ENCODE results near the gene SDSL.

Gene SDSL

DNA sequence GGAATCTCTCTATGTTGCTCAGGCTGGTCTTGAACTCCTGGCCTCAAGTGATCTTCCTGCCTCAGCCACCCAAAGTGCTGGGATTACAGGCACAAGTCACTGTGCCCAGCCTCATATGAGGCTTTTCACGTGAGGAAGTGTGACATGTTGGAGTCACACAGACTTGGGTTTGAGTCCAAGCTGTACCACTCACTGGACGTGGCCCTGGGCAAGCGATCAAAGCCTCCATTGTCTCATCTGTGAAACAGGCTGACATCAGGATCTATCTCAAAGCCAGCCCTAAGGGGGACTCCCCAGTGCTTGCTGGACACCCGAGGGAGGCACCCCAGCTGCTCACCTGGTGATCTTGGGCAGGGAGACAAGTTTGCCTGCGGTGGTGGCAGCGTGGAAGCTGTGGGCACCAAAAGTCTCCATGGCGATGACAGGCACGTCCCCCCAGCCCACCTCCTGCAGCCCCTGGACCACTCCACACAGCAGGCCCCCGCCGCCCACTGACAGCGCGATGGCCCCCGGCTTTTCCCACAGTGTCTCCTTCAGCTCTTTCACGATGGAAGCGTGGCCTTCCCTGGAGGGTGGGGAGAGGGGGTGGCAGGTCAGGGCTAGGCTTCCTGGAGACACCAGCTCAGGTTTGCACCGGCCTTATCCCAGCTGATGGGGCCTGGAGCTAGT lies 25.2 kb upstream of the SDSL start:
- DNase-seq, result no peak

DNA sequence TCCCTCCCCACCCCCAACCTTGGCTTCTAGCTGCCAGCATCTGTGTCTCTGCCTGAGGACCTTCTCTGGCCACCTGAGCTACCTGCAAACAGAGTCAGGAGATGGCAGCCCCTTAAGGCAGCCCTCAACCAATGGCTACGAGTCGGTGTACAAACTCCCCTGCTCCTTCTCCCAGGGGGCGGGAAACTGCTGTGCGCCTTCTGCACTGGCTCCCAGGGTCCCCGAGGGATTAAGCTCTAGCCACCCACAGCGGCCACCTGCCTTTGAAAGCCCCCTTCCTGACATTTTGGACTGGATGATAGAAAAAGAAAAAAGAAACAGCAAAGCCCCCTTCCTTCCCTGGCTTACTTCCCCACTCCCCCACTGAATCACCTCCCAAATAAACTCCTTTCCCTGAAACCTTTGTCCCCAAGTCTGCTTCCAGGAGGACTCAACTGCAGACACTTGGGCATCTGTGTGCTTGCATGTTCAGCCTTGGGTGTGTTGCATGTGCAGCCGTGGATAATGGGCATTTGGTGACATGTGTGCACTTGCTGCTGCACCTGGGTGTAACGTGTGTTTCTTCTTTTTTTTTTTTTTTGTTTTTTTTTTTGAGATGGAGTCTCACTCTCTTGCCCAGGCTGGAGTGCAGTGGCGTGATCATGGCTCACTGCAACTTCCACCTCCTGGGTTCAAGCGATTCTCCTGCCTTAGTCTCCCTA lies 24.5 kb upstream of the SDSL start:
- no peak for DNase-seq

DNA sequence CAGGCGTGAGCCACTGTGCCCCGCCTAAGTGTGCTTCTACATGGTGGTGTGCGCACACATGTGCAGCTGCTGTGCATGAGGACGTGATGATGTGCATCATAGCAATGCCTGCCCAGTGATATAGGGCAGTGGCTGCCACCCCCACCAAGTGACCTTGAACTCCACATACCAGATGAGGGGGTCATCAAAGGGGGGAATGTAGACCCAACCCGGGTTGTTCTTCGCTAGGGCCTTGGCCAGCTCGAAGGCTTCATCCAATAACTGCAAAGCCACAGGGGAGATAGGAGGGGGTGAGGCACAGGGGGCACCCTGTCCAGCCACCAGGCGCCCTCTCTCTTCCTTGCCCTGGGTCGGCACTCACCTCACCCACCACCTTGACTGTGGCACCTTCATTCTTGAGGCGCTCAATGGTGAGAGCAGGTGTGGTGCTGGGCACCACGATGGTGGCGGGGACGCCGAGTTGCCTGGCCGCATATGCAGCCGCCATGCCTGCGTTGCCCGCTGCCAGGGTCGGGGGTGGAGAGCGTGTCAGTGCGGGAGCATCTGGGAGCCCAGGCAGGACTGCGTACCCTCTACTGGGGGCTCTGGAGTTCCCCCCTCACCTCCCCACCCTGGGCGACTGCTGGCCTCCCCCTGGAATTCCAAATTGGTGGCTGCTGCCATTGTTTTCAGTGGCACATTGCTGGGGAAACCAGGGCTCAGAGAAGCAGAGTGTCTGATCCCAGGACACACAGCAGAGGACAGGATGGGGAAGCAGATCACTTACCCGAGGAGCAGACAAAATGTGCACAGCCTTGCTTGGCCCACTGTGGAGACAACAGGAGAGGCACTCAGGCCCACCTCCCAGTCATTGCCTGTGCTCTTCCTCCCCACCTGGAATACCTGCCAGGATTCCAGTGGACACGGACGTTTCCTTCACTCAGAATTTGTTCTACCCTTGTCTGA lies 23.6 kb upstream of the SDSL start:
- DNase-seq, result no peak

DNA sequence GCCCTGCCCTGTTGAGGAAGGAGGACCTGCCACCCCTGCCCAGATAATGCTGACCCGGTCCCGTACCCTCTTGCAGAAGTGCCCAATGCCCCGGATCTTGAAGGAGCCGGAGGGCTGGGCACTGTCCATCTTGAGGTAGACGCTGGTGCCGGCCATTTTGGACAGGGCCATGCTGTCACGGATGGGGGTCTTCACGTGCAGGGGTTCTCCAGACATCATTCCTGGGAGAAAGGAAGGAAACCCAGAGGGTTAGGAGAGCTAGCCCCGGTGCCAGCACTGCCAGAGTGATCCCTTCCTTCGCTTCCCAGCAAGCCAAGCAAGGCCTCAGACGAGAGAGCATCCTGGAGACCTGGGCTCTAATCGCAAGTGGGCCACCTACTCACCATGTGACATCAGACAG lies 22.7 kb upstream of the SDSL start:
- no peak for DNase-seq

DNA sequence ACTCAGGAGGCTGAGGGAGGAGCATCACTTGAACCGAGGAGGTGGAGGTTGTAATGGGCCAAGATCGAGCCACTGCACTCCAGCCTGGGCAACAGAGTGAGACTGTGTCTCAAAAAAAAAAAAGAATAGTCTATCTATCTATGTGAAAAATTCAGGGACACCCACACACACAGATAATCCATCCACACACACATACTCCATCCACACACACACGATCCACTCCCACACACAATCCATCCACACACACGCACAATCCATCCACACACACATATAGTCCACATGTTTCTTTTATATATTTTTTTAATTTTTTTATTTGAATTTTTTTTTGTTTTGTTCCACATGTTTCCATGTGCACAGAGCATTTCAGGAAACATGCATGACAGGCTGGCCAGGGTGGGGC lies 21.8 kb upstream of the SDSL start:
- no peak for DNase-seq

DNA sequence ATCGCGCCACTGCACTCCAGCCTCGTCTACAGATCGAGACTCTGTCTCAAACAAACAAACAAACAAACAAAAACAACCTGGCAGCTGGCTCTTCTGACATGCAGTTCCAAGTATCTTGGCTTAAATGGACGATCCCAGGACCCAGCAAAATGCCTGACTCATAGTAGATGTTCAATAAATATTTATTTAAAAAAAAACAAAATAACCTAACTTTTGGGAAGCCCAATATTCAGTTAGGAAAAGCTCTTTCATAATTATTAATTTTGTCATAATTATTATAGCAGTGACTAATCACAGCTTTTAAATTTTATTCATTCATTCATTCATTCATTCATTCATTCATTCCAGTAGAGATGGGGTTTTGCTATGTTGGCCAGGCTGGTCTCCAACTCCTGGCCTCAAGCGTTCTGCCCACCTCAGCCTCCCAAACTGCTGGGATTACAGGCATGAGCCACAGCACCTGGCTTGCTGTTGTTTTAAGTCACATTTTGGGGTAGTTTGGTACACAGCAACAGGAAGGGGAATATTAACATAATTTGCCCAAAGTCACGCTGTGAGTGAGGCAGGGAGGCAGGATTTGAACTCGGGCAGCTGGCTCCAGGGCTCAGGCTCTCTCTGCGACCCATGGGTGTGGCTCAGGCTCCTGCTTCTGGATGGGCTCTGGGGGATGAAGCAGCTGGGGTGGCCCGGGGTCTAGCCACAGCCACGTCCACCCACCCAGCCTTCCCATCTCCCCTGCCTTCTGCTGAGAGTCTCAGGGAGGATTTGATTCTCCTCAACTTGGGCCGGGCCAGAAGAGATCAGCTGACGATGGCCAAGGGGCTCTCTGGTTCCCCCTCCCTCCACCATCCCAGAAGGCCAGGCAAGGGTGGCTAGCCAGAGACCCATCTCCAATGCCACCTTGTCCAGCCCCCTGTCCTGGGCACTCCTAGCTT lies 20.8 kb upstream of the SDSL start:
- no peak for DNase-seq

DNA sequence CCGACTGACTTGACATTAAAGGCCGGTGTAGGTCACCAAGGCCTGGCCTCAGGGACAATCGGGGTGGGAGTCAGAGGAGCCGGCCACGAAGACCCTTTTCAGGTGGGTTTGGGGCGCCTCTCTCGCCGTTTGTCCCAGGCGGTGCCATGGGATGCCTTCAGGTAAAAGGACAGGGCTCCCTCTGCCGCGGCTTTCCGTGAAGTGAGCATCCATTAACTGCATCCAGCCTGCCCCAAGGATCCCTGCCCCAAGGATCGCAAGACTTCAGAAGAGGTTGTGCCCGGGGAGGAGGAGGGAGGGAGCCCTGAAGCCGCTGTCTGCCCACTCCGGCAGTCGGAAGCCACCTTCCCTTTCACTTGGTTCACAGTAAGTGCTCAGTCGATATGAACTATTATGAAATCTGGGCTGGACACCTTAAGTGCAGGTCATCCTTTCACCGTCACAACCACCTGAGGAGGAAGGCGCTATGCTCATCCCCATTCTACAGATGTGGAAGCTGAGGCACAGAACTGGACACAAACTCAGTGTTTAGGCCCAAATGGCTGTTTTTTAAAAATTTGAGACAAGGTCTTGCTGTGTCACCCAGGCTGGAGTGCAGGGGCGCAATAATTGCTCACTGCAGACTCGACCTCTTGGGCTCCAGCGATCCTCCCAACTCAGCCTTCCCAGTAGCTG lies 19.5 kb upstream of the SDSL start:
- DNase-seq, result no peak

DNA sequence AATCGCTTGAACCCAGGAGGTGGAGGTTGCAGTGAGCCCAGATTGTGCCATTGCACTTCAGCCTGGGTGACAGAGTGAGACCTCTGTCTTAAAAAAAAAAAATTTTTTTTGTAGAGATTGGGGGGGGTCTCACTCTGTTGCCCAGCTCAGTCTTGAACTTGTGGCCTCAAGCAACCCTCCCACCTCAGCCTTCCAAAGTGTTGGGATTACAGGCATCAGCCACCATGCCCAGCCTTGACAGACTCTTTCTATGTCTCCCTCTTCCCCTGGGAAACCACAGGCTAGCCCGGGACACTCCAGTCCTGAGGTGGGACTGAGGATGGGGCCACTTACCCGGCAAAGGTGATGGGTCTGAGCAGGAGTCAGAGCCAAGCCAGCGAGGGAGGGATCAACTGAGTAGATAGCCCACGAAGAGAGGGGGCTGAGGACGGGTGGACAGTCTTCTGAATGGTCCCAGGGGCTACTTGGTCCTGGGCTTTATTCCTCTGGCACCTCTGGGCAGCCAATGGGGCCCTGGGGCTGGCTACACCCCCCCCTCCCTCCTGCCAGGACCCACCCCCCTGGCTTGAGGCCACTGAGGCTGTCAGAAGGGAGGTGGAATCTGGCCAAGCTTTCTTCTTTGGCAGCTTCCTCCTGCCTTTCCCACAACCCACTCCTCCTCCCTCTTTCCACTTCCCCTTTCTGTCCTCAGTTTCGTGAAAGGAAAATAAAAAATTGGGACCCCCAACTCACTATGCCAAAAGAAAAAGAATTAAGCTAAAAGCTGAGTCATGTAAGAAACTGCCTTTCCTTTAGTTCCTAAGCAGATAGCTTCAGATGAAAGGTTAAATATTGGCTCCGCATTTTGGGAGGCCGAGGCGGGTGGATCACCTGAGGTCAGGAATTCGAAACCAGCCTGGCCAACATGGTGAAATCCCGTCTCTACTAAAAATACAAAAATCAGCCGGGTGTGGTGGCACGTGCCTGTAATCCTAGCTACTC lies 18.5 kb upstream of the SDSL start, which contains the start of gene SDS:
TSS of gene SDS (minus strand) at position 453 of the 981 bp plus-strand sequence. CDS start 4,179 bp downstream, outside the sequence.
- DNase-seq, result no peak

DNA sequence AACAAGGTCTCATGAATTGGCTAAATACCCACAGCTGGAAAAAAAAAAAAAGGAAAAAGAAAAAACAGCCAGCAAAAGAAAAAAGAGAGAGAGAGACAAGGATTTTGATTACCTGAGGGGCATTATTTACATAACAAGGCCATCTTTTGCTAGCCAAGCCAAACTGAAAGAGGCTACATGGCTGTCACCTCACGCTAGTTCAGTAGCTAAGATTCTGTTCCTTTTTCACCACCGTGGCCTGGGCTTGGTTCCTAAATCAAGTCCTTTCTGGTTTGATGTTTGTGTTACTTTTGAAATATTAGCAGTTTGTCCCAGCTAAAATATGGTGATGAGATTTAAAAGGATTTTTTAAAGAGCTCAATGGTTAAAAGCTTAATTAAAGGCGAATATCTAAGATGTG lies 16.5 kb upstream of the SDSL start:
- DNase-seq, result no peak

DNA sequence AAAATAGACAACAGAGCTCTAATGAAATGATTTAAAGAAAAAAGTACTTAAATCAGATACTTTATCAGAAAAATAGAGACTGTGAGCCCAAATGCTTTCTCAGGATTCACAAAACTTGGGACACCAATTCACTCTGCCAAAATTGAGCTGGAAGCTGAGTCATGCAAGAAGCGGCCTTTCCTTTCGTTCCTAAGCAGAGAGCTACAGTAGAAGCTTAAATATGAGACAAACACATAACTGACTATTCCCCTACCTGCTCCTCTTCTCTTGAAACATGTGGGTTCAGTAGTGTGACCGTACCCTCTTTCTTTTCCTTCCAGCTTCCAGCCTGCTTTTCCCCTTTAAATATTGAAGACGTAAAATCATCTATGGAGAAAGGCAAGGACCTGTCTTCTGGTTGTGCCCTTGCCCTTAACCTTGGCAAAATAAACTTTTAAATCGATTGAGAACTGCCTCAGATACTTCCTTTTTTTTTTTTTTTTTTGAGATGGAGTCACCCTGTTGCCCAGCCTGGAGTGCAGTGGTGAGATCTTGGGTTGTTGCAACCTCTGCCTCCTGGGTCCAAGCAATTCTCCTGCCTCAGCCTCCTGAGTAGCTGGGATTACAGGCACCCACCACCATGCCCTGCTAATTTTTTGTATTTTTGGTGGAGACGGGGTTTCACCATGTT lies 14.1 kb upstream of the SDSL start:
- no peak for DNase-seq

DNA sequence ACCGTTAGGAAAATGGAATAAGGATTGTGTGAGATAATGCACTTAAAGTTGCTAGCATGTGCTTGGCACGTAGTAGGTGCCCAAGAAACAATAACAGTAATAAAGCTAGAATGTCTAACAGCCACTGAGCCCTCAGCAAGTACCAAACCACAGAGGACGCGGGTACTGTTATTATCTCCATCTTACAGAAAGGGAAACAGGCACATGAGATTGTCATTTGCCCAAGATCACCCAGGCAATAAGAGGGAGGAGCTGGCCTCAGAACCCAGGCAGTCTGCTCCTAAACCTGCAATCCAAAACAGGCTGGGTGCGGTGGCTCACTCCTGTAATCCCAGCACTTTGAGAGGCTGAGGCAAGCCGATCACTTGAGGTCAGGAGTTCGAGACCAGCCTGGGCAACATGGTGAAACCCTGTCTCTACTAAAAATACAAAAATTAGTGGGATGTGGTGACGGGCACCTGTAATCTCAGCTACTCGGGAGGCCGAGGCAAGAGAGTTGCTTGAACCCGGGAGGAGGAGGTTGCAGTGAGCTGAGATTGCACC lies 13.4 kb upstream of the SDSL start:
- no peak for DNase-seq

DNA sequence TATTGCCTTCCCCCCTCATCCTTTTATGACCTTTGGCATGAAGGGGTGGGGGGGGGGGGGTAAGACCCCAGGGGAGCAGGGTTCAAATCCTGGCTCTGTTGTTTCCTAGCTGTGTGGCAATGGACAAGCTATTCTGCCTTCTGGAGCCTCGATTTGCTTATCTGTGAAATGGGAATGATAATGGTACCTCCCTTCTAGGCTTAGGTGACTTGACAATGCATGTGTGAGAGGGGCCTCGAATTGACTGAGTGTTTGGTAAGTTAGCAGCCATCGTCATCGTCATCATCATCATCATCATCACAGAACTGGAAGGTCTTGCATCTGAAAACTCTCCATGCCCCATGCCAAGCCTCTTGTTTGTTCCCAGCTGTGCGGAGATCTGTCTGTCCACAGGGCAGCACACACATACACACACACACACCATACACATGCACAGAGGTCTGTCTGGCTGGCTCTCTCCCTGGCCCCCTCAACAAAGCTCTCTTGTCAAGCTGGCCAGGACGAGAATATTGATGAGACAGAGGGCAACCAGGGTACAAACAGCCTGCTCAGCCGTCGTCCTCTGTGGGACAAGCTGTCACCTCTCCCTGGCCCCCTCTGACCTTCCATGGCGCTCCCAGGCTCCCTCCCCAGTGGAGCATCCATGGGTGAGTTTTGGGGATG lies 12.6 kb upstream of the SDSL start:
- no peak for DNase-seq

DNA sequence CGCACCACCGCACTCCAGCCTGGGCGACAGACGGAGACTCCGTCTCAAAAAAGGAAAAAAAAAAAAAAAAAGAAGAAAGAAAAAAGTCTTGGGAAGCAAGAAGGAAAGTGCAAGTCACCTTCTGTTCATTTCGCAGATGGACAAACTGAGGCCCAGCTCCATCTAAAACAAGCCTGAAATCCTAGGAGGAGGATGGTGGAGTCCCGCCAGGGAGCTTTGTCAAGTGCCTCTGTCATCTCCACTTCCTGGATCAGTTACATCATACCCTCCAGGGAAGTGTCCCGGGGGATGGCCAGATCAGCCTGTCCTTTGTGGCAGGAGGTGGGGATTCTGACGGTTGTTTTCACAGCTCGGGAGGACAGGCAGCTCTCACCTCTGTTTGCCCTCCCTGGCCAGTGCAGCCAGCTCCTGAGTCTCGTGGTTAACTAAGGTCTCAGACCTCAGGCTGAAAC lies 8.7 kb upstream of the SDSL start:
- no peak for DNase-seq

DNA sequence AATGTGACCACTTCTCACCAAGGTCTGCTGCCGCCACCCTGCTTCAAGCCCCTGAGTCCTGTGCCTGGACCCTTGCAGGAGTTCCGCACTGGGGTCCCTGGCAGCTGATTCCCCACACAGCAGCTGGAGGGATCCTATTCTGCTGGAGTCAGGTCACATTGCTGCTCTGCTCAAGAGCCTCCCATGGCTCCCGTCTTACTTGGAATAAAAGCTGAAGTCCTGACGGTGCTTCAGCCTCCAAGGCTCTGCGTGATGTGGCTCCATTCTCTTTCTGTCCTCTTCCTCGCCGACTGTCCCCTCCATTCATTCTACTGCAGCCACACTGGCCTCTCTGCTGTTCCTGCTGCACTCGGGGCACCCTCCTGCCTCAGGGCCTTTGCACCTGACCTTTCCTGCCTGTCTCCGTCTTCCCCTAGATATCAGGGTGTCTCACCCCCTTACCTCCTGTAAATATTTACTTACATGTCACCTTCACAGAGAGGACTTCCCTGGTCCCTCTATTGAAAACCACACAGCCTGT lies 7.6 kb upstream of the SDSL start:
- DNase-seq, result no peak

DNA sequence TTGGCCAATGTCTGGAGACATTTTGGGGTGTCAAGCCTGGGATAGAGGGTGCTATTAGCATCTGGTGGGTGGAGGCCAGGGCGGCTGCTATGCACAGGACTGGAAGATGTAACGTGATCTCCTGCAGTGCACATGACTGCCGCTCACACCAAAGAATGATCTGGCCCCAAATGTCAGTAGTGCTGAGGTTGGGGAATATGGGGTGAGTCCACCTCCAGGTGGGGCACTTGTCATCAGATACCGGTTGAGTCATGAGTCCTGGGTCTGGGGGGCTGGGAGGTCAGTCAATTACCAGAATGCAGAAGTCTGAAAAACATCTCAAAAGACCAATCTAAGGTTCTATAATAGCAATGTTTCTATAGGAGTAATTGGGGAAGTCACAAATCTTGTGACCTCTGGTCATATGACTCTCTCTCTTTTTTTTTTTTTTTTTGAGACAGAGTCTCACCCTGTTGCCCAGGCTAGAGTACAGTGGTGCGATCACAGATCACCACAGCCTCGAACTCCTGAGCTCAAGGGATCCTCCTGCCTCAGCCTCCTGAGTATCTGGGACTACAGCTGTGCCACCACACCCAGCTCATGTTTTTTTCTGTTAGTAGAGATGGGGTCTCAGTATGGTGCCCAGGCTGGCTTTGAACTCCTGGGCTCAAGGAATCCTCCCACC lies 6.0 kb upstream of the SDSL start:
- DNase-seq, result no peak

DNA sequence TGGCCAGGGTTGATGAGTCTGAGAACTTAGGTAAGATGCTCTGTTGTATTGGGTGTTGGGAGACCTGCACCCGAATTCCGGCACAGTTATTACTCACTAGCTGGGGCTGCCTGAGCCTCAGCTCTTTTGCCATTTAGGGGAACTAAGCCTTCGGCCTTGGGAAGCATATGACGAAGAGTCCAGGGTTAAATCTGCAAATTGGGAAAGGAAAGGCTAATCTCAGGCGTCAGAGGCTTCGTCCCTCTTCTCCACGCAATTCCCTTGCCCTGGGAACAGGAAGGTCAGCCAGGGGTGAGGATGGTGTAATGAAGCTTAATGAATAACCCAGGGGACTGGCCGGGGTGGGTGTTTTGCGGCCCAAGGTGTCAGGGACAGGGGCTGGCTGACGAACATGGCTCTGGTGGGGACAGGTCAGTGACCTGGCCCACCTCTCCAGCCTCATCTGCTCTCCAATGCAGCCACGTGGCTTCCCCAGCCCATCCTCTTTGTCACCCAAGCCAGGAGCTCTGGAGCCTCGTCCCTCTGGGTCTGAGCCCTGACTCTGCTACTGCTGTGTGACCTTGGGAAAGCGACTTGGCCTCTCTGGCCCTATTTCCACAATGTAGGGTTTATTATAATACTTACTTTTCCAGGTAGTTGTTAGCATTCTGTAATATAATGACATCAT lies 3.8 kb upstream of the SDSL start:
- DNase-seq, result no peak

DNA sequence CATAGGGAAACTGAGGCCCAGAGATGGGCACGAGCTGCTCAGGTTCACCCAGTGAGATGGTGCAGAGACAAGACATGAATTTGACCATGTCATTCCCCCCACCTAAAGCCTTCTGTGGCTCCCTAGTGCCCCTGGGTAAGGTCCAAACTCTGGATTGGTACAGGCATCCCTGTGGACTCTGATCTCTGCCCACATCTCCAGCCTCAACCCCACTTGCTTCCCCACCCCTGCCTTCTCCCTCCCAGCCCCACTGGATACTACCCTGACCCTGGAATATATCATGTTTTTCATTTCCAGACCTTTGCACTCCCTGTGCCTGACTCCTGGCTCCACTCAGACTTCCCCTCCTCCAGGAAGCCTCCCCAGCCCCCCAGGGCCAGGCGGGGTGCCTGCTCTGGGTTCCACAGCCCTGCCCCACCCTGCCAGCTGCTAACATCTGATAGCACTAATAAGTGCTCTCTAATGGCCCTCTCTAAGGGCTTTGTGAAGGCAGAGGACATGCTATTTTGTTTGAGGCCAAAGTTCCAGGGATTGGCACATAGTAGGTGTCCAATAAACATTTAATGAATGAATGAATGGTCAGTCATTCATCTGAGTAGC lies 1.1 kb upstream of the SDSL start:
- DNase-seq, result no peak
